ENCODE measurements around the gene GGN. TPM values are rescaled to one million over a fixed set of nuclear protein-coding genes. Genes with fewer than 3 reads are reported as not detected.
"Not testable (repeated sequence)": the region's sequence is repeated elsewhere in the genome, so short reads cannot be mapped to it uniquely, and the experiment has no call there.

Gene GGN, protein sequence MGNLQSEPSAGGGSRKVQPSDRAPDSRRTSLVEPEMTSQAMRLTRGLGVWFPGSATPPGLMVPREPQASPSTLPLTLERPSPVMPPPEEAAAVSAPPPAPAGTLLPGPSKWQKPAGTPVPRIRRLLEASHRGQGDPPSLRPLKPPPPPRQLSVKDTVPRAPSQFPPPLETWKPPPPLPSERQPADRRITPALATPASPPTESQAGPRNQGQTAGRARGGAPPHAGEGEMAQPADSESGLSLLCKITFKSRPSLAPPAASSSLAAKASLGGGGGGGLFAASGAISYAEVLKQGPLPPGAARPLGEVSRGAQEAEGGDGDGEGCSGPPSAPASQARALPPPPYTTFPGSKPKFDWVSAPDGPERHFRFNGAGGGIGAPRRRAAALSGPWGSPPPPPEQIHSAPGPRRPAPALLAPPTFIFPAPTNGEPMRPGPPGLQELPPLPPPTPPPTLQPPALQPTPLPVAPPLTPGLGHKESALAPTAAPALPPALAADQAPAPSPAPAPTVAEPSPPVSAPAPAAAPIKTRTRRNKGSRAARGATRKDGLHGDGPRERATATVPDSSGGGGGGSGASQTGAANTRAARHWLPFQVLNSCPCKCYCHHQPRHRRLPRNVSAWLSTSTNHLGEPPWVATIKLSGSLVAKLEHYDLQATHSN
- total RNA-seq, result 0.40 TPM
- long read RNA-seq, partial matches to known transcripts, result 1 of 1 reads
- long read RNA-seq, other reads (novel, unspliced or antisense), result 0 of 1 reads

DNA sequence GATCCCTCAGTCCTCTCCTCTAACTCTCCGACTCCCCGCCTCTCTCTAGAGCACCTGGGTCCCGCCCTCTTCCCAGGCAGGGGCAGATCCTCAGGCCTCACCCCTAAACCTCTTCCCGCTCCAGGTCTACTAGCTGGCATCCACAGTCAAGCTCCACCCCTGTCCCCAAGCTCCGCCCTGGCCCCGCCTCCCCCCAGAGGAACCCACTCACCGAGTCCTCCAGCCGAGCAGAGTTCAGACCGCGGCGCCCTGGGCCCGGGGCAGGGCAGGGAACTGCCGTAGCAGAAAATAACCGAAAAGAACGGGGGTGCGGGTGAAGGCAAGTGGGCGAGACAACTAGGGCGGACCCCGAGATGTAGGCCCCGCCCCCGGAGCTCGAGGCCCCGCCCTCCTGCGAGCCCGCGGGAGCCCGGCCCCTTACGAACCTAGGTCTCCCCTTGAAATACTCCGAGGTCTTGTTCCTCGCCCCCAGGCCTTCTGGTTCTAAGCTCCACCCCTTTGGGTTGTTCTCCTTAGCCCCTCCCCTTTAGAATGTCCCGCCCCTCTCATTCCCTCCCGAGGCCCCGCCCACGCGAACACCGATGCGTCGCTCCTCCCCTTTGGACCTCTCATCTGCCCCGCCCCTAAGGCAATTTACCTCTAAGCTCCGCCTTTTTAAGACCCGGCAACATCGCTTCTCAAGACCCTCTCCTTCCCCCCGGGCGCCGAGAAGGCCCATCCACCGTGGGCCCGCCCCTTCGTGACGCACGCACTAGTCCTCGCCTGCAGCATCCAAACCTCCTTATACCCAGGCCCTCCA lies at the start of gene GGN:
TSS of gene GGN (minus strand) at position 485 of the 799 bp plus-strand sequence. CDS start 773 bp downstream, outside the sequence.
- DNase-seq (ENCODE audit: low spot score), result peak; percentile 84
- intact Hi-C loops (cut with DNase I), result no loop called here

DNA sequence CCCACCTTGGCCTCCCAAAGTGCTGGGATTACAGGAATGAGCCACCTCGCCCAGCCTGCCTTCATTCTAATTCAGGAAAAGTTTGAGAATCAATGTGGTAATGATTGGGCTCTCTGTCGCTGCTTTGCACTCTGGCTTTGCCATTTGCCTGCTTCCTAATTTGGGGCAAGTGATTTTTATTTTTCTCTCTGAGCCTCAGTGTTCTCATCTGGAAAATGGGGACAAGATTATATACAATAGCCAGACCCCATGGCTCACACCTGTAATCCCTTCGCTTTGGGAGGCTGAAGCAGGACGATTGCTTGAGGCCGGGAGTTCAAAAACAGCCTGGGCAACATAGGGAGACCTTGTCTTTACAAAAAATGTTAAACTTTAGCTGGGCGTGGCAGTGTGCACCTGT lies 49.5 kb upstream of the GGN start:
- intact Hi-C loops (cut with DNase I), result no loop called here
- no peak for DNase-seq (ENCODE audit: low spot score)

DNA sequence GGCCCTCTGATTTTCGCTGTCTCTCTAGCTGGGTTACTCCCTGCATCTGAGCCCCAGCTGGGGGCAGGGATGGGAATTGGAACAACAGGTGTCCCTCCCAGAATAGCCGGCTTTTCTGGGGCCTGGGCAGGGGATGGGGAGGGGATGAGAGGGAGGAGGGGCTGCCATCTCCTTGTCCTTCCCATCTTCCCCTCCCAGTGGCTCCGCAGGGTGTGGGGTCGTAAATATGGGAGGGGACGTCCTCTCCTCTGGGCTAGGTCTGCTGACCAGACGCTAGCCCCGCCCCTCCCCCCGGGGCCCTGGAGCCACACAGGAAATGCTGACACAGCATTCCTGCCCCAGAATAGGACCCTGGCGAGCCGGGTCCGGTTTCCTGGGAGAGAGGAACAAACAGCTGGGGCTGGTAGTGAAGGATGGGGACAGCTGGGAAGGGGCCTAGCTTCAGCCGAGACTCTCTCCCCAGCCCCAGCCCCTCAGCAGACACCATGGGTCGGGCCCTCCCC lies 46.8 kb upstream of the GGN start:
- intact Hi-C loops (cut with DNase I), result no loop called here
- DNase-seq (ENCODE audit: low spot score), result no peak

DNA sequence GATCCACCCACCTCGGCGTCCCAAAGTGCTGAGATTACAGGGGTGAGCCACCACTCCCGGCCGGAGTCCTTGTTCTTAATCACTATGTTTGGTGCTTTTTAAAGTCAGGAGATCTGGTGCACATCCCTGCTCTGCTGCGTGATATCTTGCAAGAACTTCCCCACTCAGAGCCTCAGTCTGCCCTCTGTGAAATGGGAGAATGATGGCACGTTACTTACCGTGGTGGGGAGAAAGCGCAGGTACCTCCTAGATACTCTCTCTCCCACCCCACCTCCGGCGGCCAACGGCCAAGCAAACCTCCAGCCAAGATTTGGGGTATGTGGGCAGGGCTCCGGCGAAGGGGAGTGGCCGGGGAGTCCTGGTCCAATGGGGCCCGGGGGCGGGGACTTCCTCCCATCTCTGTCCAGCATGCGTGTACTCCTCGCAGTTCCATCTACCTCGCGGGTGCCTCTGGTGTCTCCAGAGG lies 45.5 kb upstream of the GGN start, which contains the start of gene RYR1:
TSS of gene RYR1 (plus strand) at position 424 of the 466 bp plus-strand sequence. CDS start 139 bp downstream, outside the sequence.
- DNase-seq (ENCODE audit: low spot score), result peak; percentile 91
- intact Hi-C loops (cut with DNase I), result no loop called here

DNA sequence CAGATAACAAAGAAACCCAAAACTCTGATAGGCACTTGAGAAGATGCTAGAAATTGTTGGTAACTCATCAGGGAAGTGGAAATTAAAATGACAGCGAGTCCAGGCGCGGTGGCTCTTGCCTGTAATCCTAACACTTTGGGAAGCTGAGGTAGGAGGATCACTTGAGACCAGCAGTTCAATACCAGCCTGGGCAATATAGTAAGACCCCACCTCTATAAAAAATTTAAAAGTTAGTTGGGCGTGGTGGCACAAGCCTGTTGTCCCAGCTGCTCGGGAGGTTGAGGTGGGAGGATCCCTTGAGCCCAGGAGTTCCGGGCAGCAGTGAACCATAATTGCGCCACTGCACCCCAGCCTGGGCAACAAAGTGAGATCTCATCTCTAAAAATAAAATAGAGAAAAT lies 43.1 kb upstream of the GGN start:
- DNase-seq (ENCODE audit: low spot score), result no peak
- intact Hi-C loops (cut with DNase I), result no loop called here

DNA sequence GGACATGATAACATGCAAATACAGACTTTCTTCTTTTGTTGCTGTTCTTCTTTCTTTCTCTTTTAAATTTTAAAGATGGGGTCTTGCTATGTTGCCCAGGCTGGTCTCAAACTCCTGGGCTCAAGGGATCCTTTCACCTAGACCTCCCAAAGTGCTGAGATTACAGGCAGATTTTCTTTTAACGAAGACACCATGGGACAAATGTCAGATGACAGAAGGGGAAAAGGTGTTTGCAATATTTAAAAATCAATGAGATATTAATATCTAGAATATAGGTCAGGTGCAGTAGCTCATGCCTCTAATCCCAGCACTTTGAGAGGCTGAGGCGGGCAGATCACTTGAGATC lies 42.0 kb upstream of the GGN start:
- intact Hi-C loops (cut with DNase I), result no loop called here

DNA sequence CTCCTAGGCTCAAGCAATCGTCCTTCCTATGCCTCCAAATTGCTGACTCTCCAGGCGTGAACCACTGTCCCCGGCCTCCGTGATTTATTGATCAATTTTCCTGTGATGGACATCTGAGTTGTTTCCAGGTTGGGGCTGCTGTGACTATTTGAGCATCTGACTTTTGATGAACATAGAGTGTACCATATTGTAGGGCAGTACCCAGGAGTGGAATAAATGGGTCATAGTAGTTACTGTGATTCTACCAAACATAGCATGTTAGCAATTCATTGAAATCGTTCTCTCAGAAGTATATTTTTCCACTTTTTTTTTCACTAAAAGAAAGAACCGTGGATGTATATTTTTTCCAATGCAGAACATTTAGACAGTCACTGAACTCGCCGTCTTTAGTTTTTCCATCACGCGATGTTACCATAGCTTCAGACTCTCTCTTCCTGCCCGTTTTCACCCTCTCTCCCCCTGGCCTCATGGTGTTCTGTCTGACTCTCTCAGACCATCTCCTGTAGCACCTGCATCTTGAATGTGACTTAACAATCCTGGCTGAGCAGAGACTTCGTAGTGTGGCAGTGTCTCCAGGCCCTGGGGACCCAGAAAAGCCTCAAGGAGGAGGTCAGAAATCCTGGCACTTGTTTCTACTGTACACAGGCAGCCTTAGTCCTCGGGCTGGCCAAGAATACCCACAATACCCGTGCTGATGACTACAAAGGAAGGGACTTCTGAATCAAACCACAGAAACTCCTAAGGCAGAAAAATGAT lies 41.4 kb upstream of the GGN start:
- intact Hi-C loops (cut with DNase I), result no loop called here
- DNase-seq (ENCODE audit: low spot score), result no peak

More for the DNA sequence above, 42.0 kb upstream of the GGN start:
- DNase-seq (ENCODE audit: low spot score), result no peak

DNA sequence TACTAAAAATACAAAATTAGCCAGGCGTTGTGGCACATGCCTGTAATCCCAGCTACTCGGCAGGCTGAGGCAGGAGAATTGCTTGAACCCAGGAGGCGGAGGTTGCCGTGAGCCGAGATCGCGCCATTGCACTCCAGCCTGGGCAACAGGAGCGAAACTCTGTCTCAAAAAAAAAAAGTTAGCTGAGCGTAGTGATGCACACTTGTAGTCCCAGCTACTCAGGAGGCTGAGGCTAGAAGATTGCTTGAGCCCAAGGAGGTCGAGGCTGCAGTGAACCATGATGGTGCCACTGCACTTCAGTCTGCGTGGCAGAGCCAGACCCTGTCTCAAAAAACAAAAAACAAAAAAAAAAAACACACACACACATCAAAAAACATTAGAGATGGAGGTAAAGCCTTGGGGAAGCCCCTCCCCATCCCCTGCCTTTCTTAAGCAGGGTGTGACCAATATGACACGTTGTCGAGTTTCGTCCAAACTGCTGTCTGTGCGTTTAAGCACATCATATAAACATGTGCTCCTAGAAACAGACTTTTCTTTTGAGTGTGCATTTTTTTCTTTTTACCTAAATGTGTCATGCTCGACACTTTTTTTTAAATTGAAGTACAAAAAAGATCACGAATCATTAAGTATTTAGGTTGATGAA lies 39.3 kb upstream of the GGN start:
- DNase-seq (ENCODE audit: low spot score); intact Hi-C loops (cut with DNase I): not testable (repeated sequence)

DNA sequence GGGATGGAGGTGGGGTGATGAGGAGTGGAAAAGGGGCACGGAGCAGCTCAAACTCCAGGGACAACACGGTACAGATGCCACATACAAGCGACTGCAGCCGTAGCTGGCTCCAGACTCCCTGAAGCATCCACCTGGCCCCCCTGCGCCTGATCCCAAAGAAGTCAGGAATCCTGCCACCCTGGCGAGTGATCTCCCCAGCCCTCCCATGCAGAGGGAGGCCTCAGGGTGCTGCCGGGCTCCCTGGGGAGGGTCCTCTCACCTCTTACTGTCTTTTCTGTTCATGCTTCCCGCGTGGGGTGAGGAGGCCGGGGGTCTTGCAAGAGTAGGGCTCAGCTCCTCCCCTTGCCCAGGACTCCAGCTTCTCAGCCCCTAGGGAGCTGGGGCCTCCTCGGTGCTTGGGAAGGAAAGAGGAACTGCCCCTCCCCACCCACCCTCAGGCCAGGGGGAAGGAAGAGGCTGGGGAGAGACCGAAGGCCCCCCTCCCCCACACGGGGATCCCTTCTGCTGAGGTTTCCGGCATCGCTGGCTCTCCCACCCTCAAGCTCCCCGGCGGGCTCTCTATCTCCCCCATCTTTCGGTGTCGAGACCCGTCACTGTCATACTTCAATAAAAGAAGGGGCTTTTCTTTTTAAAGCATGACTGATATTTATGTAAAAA lies 38.1 kb upstream of the GGN start, which contains the start of gene RASGRP4:
TSS of gene RASGRP4 (minus strand) at position 410 of the 657 bp plus-strand sequence. CDS start at position 282, 128 bp downstream.
- intact Hi-C loops (cut with DNase I), result no loop called here
- peak; percentile 82 for DNase-seq (ENCODE audit: low spot score)

DNA sequence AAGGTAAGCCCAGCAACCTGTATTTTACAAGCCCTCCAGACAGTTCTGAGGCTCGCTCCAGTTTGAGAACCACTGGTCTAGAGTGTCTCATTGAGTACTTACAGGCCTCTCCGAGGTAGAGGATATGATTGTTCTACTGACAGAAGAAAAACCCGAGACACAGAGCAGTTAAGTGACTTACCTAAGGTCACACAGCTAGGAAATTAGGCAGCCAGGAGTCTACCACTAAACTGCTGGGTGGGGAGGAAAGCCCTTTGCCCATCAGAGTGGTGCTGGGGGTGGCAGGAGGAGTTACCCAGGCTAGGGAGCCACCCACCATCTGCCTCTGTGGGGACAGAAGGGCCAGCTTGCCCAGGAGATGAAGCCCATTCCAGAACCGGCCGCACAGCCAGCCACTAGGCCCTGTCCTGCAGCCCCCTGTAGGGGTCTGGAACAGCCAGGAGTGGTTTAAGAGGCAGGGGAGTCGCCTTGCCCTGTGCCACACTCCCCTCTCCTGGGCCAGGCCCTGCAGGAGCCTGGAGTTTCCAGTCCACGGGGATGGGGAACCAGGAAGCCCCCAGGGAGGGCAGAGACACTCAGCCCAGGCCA lies 37.5 kb upstream of the GGN start:
- intact Hi-C loops (cut with DNase I), result no loop called here

DNA sequence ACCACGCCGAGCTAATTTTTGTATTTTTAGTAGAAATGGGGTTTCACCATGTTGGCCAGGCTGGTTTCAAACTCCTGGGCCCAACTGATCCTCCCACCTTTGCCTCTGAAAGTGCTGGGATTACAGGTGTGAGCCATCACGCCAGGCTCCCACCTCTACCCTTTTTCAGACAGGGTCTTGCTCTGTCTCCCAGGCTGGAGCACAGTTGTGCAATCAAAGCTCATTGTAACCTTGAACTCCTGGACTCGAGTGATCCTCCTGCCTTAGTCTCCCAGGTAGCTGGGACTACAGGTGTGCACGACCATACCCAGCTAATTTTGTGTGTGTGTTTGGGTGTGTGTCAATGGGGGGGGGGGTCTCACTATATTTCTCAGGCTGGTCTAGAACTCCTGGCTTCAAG lies 36.4 kb upstream of the GGN start:
- intact Hi-C loops (cut with DNase I), result no loop called here
- DNase-seq (ENCODE audit: low spot score), result no peak

More for the DNA sequence above, 37.5 kb upstream of the GGN start:
- no peak for DNase-seq (ENCODE audit: low spot score)

DNA sequence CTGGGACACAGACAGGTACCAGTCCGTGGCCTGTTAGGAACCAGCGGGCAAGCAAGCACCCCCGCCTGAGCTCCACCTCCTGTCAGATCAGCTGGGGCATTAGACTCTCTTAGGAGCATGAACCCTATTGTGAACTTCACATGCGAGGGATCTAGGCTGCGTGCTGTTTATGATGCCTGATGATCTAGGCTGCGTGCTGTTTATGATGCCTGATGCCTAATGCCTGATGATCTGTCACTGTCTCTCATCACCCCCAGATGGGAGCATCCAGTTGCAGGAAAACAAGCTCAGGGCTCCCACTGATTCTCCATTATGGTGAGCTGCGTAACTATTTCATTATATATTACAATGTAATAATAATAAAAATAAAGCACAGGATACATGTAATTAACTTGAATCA lies 34.6 kb upstream of the GGN start:
- intact Hi-C loops (cut with DNase I), result no loop called here
- no peak for DNase-seq (ENCODE audit: low spot score)

DNA sequence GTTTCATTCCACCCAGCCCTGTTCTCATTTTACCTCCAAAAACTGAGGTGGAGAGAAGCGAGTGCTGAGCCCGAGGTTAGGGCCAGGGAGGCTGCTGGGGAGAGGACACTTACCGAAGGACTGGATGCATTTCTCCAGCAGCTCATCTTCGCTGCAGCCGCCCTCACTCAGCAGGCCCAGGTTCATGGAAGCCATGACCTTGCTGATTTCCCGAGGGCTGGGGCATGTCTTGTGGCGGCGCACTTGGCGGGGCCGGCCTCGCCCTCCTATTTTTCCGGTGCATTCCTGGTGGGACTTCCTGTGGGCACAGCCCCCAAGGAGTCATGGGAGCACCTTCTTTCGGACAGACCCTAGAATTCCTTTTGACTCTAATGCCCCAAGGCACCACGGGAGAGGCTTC lies 34.0 kb upstream of the GGN start:
- no peak for DNase-seq (ENCODE audit: low spot score)
- intact Hi-C loops (cut with DNase I), result no loop called here

DNA sequence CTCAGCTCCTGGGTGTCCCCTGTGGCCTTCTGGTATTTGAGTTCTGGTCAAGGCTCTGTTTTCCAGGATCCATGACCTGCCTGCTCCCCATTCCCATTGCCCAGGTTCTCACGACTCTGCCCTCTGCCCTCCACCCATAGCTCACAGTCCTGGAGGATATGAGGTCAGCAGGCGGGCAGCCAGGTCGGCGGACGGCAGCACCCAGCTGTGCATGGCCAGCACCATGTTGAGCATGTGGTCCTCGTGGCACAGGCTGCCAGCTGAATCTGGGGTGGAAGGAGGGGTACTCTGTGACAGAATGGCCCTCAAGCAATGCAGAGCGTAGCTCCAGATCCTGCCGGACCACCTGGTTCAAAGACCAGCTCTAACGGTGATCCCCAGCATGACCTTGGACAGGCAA lies 33.1 kb upstream of the GGN start:
- intact Hi-C loops (cut with DNase I), result no loop called here
- DNase-seq (ENCODE audit: low spot score), result no peak

DNA sequence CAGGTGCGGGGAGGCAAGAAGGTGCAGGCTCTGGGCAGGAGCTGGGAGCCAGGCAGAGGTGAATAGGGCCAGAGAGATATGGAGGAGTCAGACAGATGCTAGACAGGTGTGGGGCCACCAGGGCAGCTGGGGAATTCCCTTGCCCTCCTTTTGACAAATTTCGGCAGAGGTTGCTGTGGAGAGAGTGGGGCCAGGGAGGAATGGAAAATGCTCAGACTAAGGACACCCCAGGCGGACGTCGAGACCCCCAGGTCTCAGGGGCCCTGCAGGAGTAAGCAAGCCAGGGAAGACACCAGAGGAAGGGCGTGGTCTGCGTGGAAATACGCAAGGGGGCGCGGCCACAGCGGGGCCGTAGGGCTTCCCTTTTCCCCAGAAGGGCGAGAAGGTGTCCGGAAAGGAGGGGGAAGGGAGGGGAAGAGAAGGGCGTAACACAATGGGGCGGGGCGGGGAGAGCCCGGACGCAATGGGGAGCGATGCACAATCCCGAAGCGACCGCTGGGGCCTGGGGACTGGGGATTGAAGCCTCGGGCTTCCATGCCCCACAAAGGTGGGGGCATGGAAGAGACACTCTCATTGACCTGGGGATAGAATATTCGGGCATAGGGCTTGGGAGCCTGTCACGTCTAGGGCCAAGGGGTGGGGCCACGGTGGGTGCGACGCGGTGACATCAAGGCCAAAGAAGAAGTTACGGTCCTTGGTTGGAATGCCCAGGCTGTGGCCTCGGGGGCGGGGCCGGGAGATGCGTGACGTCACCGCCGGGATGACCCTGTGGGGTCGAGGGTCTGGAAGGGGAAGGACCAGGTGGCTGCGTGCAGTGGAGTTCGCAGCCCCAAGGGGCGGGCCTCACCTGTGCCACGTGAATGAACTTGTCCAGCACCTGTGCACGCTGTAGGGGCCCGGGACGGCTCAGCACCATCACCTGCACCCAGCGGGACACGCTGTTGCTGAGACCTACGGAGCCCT lies 30.0 kb upstream of the GGN start:
- intact Hi-C loops (cut with DNase I), result no loop called here
- peak; percentile 94 for DNase-seq (ENCODE audit: low spot score)

DNA sequence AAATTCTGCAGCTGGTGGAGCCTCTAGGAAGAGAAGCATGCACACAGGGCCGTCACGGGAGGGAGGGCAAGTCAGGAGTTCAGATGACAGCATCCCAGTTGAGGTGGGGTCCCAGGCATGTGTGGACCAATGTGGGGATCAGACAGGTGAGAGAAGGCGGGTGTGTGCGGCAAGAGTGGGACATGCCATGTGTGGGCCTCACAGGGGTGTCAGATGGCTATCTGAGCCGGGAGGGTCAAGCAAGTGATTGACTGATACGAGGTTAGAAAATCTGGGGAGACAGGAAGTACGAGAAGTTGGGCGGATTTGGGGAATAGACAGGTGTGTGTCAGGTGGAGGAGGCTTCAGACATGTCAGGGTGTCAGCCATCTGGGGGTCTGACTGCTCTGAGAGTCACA lies 29.3 kb upstream of the GGN start:
- intact Hi-C loops (cut with DNase I), result no loop called here
- no peak for DNase-seq (ENCODE audit: low spot score)

DNA sequence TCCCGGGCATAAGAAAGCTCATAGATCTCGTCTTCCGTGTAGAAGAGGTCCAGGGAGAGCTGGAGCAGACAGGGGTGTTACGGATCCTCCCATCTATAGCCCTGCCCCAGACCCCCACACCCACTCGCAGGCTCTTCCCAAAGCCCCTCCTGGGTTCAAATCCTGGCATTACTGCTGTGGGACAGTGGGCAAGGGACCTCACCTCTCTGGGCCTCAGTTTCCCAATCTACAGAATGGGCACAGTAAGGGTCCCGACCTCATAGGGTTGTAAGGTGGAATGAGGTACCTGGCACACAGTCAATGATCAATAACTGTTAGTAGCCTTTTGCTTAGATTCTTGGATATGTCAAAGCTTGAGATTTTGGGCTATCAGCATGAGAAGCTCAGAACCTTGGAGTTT lies 25.6 kb upstream of the GGN start:
- intact Hi-C loops (cut with DNase I), result no loop called here
- DNase-seq (ENCODE audit: low spot score), result no peak

All from cardiac septum (tissue), 1 donor.